HG02885 (cell line): ENCODE data around the gene ITGB1BP1.

Experiments
- ATAC-seq: cut with Tn5 transposase; IDR thresholded peaks from one replicate; pipeline ENCODE4 v1.9.1; 2021; ENCODE audit warnings: mild to moderate bottlenecking; ENCODE audit not compliant: unreplicated experiment, poor library complexity

Gene ITGB1BP1

GRCh38 chr2:9380702-9381628, 42.4 kb downstream of the ITGB1BP1 start:
- no peak for ATAC-seq

DNA sequence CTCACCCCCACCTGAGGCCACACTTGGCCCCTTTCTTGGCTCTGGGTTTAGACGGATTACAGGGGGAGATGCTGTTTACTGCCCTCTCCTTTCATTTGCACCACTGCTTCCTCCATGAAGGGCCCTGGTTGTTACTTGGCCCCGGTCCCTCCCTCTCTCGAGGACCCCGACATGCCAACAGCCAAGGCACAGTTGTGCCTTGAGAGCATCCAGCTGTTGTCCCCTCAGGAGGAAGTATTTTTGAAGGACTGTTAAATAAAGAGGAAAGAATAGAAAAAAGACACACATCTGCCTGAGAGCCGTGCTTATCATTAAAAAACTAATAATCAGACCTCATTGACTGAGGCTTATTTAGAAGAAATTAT, 44.0 kb downstream of the ITGB1BP1 start:
- no peak for ATAC-seq

DNA sequence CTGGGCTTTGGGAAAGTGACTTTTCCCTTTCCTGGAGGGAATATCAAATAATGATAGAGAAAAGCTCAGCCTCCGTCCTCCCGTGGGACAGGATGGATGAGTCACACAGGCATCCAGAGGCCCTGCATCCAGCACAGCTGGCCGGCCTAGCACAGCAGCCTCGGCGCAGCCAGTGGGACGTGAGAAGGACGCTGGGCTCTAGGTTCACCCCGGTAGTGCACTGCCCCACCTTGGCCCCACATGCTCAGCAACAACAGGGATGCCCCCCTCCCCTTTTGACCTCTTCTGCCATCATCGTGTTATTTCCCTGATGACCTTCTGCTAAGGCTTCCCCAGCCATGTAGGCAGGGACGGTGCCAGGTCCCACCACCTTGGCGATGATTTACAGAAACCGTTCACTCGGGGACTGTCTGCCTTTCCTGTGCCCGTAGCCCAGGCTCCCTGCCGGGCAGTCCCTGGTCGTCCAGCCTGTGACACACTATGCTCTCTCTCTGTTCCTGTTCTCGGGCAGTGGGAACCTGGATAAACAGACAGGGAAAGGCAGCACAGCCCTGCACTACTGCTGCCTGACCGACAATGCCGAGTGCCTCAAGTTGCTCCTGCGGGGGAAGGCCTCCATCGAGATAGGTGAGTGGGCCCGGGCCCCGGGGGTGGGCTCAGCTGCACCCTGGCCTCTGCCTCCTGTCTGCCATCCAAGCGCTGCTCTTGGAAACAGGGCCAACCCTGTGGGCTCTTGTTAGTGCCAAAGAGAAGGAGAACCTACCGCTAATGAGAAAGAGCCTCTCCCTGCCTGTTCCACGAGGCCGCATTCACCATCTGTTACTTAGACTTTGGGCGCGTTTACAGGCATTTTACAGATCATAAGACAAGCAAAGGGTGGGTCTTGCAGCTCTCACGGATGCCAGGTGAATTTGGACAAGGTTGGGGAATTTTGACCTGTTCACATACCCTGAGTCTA, 44.6 kb downstream of the ITGB1BP1 start:
- ATAC-seq, result no peak

DNA sequence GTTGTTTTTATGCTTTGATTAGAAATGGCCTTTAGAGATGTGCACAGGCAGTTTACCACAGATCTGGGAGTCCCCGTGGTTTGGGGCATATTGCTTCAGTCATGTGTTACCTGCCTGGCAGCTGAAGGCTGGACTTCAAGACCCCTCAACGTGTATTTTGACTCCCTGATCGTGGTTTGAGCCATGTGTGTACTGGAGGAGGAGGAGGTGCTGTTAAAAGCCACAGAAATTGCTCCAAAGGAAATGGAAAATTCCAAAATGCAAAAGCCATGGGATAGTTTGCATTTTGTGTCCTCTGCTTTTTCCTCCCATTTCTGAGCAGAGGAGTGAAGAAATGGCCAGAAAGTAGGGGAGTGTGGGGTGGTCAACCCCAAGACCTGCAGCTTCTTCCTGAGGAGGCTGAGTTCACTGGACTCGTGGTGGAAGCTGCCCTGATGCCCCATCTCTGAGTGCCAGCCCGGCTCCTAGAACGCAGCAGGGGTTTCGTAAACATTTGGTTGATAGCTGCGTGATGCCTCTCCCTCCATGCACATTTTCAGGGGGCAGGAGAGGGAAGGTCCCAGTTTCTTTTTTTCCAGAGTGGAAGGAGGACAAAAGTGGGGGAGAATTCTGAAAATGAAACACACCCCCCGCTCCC, 45.7 kb downstream of the ITGB1BP1 start:
- ATAC-seq, result no peak

DNA sequence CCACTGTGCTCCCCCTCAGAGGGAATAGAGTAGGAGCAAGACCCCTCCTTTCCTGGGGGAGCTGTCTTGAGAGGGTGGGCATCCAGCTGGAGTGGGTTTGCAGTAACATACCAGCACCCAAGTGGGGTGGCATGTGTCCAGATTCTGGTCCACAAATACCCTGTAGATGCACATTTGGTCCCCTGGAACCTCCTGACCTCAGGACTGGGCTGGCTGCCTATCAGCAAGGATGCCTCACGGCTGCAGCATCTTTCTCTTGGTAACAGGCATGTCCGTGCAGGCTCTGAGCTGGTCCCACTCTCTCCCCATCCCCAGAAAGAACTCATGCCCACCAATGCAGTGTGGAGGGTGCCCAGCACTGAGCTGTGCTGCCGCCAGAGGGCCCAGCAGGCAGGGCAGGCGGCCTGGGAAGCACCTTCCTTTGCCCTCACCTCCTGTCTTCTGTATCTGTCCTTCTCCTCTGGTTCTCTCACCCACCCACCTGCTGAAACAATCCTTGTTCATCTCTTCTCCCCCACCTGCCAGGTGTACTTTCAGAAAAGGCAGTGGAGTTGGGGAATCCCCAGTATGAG, 47.4 kb downstream of the ITGB1BP1 start:
- no peak for ATAC-seq

- no peak for ATAC-seq
These were observed 49.1 kb downstream of the ITGB1BP1 start for GRCh38 chr2:9374071-9374730.

- ATAC-seq, result no peak
These were observed 49.9 kb downstream of the ITGB1BP1 start for GRCh38 chr2:9373476-9373875.

DNA sequence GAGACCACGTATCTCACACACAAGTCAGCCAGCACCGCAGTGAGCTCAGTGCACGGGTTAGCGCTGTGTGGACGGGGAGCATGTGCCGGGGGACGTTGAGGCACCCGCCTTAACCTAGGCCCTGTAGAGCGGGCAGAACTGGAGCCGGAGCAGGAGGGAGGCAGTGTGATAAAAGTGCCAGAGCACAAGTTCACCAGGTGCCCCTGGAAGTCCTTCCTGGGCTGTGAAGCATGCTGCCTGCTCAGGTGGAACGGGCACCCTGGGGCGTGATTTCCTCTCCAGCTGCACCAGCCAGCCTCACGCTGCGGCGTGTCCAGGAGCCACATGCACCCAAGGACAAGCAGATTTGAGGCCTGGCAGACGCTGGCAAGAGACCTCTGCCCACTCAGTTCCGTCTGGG, 50.3 kb downstream of the ITGB1BP1 start:
- no peak for ATAC-seq

- no peak for ATAC-seq
These were observed 52.6 kb downstream of the ITGB1BP1 start for GRCh38 chr2:9370746-9371145.

- ATAC-seq, result no peak
These were observed 57.3 kb downstream of the ITGB1BP1 start for GRCh38 chr2:9366026-9366425.

DNA sequence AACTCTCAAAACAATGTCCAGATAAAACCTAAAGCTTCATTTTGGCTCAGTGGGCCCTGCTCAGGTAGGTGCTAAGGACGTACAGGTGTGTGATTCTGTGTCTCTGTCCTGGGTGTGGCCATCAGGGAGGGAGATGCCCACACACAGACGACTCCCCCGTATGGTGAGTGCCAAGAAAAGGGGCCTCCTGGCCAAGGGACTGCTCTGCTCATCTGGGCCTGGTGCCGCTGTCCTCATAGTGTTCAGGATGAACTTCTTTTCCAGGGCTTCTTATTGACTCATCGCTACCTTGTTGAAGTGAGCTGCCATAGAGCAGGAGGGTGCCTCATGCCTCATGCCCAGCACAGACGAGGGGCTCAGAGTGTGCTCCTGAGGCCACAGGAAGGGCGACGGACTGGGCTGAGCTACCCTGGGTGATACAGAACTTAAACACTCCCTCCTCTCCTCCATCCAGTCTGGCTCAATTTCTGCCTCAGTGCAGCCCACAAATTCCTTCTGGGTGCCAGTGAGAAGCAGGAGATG, 57.8 kb downstream of the ITGB1BP1 start:
- no peak for ATAC-seq

DNA sequence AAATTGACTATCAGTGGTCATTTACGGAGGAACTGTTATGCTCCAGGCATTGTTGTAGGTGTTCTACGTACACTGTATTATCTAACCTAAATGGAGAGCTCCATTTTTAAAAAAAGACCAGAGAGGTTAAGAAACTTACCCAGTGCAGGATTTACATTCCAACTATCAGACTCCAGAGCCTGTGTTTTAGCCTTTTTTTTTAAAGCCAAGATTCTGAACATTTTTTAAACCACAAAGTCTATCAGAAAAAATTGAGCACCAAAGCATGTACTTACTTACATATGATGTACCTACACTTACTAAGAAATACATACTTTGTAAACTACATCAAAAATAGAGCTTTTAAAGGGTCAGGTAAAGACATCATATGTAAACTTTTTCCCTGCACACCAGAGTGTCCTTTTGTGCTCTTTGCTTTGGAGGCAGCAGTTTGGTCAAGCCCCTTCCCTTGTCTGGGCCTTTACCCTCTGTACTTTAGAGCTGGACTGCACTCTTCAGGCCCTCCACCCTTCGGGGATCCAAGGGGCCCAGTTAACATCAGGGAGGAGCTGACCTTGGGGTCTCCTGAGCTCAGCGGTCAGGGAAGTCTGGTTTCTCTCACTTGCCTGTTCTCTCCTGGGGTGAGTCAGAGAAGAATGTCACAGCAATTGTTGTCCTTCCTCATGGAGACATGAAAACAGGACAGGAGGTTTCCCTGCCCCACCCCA, 58.4 kb downstream of the ITGB1BP1 start:
- no peak for ATAC-seq

DNA sequence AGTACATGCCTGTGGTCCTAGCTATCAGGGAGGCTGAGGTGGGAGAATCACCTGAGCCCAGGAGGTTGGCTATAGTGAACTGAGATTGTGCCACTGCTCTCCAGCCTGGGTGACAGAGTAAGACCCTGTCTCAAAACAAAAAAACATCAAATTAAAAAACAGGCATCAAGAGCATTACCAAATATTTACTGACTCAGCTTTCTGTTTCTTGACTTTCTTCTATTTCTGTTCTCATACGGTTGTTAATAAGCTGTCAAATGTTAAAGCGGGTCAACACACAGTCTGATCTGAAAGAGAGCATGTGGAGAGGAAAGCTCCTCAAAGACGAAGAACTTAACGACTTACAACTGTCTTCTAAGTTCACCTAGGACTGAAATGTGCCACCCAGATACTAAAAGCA, 59.0 kb downstream of the ITGB1BP1 start:
- no peak for ATAC-seq

- ATAC-seq, result no peak
These were observed 62.6 kb downstream of the ITGB1BP1 start for GRCh38 chr2:9360701-9361100.

DNA sequence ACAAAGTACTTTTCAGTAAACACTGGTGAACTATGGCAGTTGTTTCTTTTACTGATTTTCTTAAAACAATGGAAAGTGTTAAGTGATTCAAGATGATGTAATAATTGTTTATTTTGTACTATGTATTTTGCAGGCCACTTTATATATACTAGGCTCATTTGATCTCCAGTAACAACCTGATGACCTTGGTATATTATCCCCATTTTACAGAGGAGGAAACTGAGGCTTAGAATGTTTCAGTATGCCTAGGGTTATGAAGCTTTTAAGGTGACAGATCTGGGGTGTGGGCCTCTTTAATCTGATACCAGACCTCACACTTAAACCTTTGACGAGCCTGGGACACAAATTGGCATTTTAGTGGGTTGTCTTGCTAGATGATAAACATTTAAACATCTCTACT, 63.2 kb downstream of the ITGB1BP1 start:
- no peak for ATAC-seq

DNA sequence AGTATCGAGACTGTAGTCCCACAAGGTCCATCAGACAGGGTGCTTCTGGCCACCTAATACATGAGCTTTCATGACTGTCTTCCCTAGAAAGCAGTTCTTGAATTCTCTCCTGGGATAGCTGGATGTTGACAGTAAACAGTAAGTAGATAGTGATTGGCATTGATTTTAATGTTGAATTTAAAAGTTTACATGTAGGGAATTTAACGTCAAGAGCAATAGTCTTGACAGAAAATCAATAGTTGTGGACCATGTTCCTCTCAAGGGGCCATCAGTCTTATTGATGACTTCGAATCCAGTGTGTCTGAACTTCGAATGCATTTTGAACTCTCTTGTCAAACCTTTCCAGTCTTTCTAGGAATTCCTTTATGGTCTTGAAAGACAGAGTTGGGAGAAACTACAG, 63.9 kb downstream of the ITGB1BP1 start:
- no peak for ATAC-seq

DNA sequence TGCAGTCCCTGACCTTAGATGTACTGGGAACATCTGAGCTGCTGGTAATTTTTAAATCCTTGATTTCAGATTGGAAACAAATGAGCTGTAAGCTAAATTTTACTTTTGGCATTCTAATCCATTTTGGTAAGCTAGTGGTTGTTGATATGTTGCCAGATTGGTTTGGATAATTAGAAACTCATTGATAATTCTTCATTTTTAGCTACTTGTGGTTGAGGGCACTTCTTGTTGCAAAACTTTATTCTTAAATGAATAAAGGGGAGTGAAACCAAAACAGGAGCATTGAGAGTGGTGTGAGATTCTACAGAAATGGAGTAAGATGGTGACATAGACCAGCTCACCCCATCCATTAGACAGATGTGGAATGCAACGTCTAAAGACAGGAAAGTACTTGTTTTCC, 64.5 kb downstream of the ITGB1BP1 start:
- ATAC-seq, result no peak

DNA sequence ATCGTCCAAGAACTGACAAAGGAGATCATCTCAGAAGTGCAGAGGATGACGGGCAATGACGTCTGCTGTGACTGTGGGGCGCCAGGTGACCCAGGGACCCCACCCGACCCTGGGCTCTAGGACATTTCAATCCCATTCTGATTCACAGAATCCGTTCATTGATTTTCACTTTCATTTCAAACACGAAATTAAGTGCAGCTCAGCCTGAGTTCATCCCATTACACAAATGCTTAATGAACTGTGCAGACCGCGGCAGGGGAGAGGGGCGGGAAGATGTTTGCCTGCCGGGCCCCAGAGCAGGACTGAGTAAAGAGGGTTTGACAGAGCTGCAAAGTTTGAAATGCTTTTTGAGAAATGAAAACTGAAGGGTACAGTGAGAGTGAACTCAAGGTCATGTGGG, 67.1 kb downstream of the ITGB1BP1 start:
- ATAC-seq, result no peak

DNA sequence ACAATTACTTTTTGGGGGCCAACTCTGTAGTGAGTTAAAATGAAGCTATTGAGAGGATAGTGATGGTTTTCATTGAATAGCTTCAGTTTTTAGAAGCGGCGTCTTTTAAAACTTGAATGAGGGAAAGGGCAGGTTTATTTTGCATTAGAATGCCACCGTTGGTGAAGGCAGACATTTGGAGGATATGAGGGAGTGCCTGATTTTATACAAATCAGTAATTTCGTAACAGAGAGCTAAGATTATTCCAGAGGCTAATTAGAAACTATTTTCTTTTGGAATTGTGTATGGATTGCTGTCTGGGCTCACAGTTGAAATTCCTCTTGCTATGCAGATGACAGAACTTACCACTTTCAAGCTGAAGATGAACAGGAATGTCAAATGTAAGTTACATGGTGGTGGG, 67.6 kb downstream of the ITGB1BP1 start:
- no peak for ATAC-seq
